IMR-90 (cell line): ENCODE results near the gene GTF2A1L.

Source experiments
- CHD1 ChIP-seq: IDR thresholded peaks from 2 replicates; pipeline ENCODE4 v1.6.1; 2012; ENCODE audit warnings: low read depth, low read length, improper control_type of control experiment
- ELK1 ChIP-seq: fragments of 150-350 bp; IDR thresholded peaks from 2 replicates; pipeline ENCODE4 v1.6.1; 2016; ENCODE audit warnings: low read depth, mild to moderate bottlenecking, low read length, moderate library complexity, borderline replicate concordance
- FOS ChIP-seq: fragments of 150-350 bp; IDR thresholded peaks from 2 replicates; pipeline ENCODE4 v1.6.1; 2016; ENCODE audit warnings: low read depth, low read length
- MAFK ChIP-seq: IDR thresholded peaks from 2 replicates; pipeline ENCODE4 v1.6.1; 2012; ENCODE audit warnings: low read depth, low read length, improper control_type of control experiment
- MAZ ChIP-seq: IDR thresholded peaks from 2 replicates; pipeline ENCODE4 v1.6.1; 2012; ENCODE audit warnings: low read depth, mild to moderate bottlenecking, low read length, improper control_type of control experiment, moderate library complexity, borderline replicate concordance
- MXI1 ChIP-seq: IDR thresholded peaks from 2 replicates; pipeline ENCODE4 v1.6.1; 2012; ENCODE audit warnings: low read depth, mild to moderate bottlenecking, low read length, moderate library complexity, borderline replicate concordance
- NFE2L2 ChIP-seq: fragments of 150-350 bp; IDR thresholded peaks from 2 replicates; pipeline ENCODE4 v1.6.1; 2016; ENCODE audit warnings: low read depth, mild to moderate bottlenecking, low read length
- POLR2A ChIP-seq: IDR thresholded peaks from 2 replicates; pipeline ENCODE4 v1.6.1; 2012; ENCODE audit warnings: mild to moderate bottlenecking, low read depth, low read length
- RAD21 ChIP-seq: IDR thresholded peaks from 2 replicates; pipeline ENCODE4 v1.6.1; 2012; ENCODE audit warnings: low read length, improper control_type of control experiment
- RCOR1 ChIP-seq: IDR thresholded peaks from 2 replicates; pipeline ENCODE4 v1.6.1; 2012; ENCODE audit warnings: mild to moderate bottlenecking, low read length, improper control_type of control experiment; ENCODE audit not compliant: insufficient replicate concordance
- RFX5 ChIP-seq: IDR thresholded peaks from 2 replicates; pipeline ENCODE4 v1.8.0; 2012; ENCODE audit warnings: low read depth, mild to moderate bottlenecking, low read length, moderate library complexity
- SMC3 ChIP-seq: fragments of 150-350 bp; IDR thresholded peaks from 2 replicates; pipeline ENCODE4 v1.6.1; 2016; ENCODE audit warnings: low read depth, mild to moderate bottlenecking, antibody characterized with exemption, low read length, moderate library complexity
- TF ChIP-seq, protein P1 (sequence below): conservative IDR thresholded peaks from 2 replicates; pipeline ENCODE4 v1.5.1; 2012; ENCODE audit warnings: mild to moderate bottlenecking, low read depth, low read length, improper control_type of control experiment

GRCh38 chr2:48600917-48601316 lies 16.7 kb upstream of the GTF2A1L start:
- TF ChIP-seq POLR2A, result no peak
- TF ChIP-seq, protein P1, sequence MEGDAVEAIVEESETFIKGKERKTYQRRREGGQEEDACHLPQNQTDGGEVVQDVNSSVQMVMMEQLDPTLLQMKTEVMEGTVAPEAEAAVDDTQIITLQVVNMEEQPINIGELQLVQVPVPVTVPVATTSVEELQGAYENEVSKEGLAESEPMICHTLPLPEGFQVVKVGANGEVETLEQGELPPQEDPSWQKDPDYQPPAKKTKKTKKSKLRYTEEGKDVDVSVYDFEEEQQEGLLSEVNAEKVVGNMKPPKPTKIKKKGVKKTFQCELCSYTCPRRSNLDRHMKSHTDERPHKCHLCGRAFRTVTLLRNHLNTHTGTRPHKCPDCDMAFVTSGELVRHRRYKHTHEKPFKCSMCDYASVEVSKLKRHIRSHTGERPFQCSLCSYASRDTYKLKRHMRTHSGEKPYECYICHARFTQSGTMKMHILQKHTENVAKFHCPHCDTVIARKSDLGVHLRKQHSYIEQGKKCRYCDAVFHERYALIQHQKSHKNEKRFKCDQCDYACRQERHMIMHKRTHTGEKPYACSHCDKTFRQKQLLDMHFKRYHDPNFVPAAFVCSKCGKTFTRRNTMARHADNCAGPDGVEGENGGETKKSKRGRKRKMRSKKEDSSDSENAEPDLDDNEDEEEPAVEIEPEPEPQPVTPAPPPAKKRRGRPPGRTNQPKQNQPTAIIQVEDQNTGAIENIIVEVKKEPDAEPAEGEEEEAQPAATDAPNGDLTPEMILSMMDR, result no peak
- TF ChIP-seq NFE2L2, result no peak
- TF ChIP-seq CHD1, result no peak
- TF ChIP-seq MXI1, result no peak
- TF ChIP-seq RAD21, result peak; percentile 26; the same call in 1 of the 2 replicates
- TF ChIP-seq RFX5, result no peak
- TF ChIP-seq MAFK, result no peak; the same call in 1 of the 2 replicates
- TF ChIP-seq SMC3, result no peak
- no peak for TF ChIP-seq RCOR1
- no peak for TF ChIP-seq MAZ
- TF ChIP-seq ELK1, result no peak
- peak; percentile 40; the same call in 1 of the 2 replicates for TF ChIP-seq FOS
